Immature natural killer cell (primary cell): ENCODE results near the gene KIAA0040. TPM values are rescaled to one million over a fixed set of nuclear protein-coding genes. Genes with fewer than 3 reads are reported as not detected.

ENCODE experiments used
- DNase-seq, 3 donors: peaks; one replicate each; pipeline ENCODE4 v3.0.0; 2022; ENCODE audit warnings: mixed read lengths in 1 of 3
- H3K27ac Mint-ChIP-seq, 6 donors: one replicate each; pipeline ENCODE4 v1.8.0; 2020; ENCODE audit warnings: mixed read lengths in 6 of 6, mild to moderate bottlenecking in 5 of 6, inconsistent platforms in 4 of 6, moderate library complexity in 3 of 6
- H3K27me3 Mint-ChIP-seq, 3 donors: one replicate each; pipeline ENCODE4 v1.8.0; 2020 to 2021; ENCODE audit warnings: low read depth in 3 of 3, mild to moderate bottlenecking in 3 of 3, mixed read lengths in 3 of 3, moderate library complexity in 3 of 3, inconsistent platforms in 1 of 3
- H3K36me3 Mint-ChIP-seq, 3 donors: one replicate each; pipeline ENCODE4 v1.8.0; 2020; ENCODE audit warnings: mixed read lengths in 3 of 3, inconsistent platforms in 2 of 3, mild to moderate bottlenecking in 2 of 3
- H3K4me1 Mint-ChIP-seq, 2 donors: one replicate each; pipeline ENCODE4 v1.8.0; 2020; ENCODE audit warnings: inconsistent platforms in 2 of 2, mild to moderate bottlenecking in 2 of 2, mixed read lengths in 2 of 2, moderate library complexity in 1 of 2
- H3K4me3 Mint-ChIP-seq, 5 donors: one replicate each; pipeline ENCODE4 v1.8.0; 2020; ENCODE audit warnings: mild to moderate bottlenecking in 5 of 5, mixed read lengths in 5 of 5, inconsistent platforms in 3 of 5, moderate library complexity in 3 of 5
- H3K9me3 Mint-ChIP-seq, 6 donors: one replicate each; pipeline ENCODE4 v1.8.0; 2020; ENCODE audit warnings: mild to moderate bottlenecking in 6 of 6, mixed read lengths in 6 of 6, inconsistent platforms in 4 of 6, moderate library complexity in 3 of 6
- polyA plus RNA-seq, 3 donors: library from polyadenylated mRNA; unstranded; fragments of 300-500 nt; fragmentation: Illumina TruSeq; gene quantifications; one replicate each; pipeline ENCODE4 v1.2.3, GENCODE V29; 2021

KIAA0040 gene
- polyA plus RNA-seq, 3 donors from 2014 or later = 11.8 to 23.6 (median 14.0) TPM

GRCh38 chr1:175133673-175134435 lies 58.7 kb downstream of the KIAA0040 start:
- Mint-ChIP-seq H3K27me3 (peaks cover 0 to 16% (median 7%) of the 10 kb centered on the region in 3 donors), H3K4me1 (no peaks in the 10 kb centered on the region), H3K4me3 (no peak overlapping the region), H3K9me3 (peaks cover 0 to 1% (median 0%) of the 10 kb centered on the region in 6 donors), H3K27ac (no peak overlapping the region), H3K36me3 (no peaks in the 10 kb centered on the region)
- DNase-seq = no peak

GRCh38 chr1:175132436-175132835 lies 60.1 kb downstream of the KIAA0040 start:
- DNase-seq = no peak
- H3K36me3 Mint-ChIP-seq = no peaks in the 10 kb centered on the region
- H3K9me3 Mint-ChIP-seq = peaks cover 0 to 1% (median 0%) of the 10 kb centered on the region in 6 donors
- no peak overlapping the region for H3K27ac Mint-ChIP-seq
- H3K4me1 Mint-ChIP-seq = no peaks in the 10 kb centered on the region
- H3K4me3 Mint-ChIP-seq = no peak overlapping the region
- peaks cover 0 to 14% (median 5%) of the 10 kb centered on the region in 3 donors for H3K27me3 Mint-ChIP-seq

DNA sequence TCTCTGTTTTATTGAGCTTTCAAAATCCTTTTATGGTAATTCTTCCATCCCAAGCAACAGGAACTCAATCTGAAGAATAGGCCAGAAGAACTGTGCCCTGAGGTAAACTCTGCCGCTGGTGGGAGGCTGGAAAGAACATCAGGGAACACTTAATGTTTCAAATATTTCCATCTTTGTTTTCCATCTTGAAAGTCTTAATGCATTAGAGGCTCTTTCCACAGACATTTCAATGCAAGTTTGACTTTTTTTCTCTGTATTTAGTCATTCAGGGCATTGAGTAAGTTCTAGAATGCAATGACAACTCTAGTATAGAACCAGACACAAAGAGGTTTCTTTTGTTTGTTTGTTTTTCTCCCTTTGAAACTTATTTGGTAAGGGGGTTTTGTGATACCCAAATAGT lies 61.5 kb downstream of the KIAA0040 start:
- Mint-ChIP-seq H3K36me3 (no peaks in the 10 kb centered on the region), H3K4me3 (no peak overlapping the region), H3K27me3 (peaks cover 0 to 13% (median under 1%) of the 10 kb centered on the region in 3 donors), H3K27ac (no peak overlapping the region), H3K4me1 (no peaks in the 10 kb centered on the region), H3K9me3 (peaks cover 0 to 1% (median 0%) of the 10 kb centered on the region in 6 donors)
- no peak for DNase-seq

DNA sequence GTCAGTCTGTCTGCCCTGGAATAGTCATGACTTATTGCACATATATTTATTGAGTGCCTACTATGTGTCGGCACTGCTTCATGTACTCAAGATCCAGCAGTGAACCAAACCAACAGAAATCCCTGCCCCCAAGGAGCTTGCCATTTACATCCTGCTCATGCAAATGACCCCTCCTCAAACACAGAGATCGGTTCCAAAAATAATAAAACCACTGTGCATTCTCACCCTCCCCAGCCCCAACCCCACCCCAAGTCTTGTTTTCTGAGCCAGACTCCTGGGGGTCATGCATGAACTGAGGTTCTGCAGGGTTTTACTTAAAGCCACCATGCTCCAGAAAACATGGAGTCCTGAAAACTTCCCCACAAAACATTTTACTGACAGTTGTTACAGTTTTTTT lies 61.9 kb downstream of the KIAA0040 start:
- Mint-ChIP-seq H3K9me3 (peaks cover 0 to 1% (median 0%) of the 10 kb centered on the region in 6 donors), H3K27me3 (peaks cover 0 to 9% (median 0%) of the 10 kb centered on the region in 3 donors), H3K4me1 (no peaks in the 10 kb centered on the region), H3K4me3 (no peak overlapping the region), H3K27ac (no peak overlapping the region), H3K36me3 (no peaks in the 10 kb centered on the region)
- DNase-seq = no peak

DNA sequence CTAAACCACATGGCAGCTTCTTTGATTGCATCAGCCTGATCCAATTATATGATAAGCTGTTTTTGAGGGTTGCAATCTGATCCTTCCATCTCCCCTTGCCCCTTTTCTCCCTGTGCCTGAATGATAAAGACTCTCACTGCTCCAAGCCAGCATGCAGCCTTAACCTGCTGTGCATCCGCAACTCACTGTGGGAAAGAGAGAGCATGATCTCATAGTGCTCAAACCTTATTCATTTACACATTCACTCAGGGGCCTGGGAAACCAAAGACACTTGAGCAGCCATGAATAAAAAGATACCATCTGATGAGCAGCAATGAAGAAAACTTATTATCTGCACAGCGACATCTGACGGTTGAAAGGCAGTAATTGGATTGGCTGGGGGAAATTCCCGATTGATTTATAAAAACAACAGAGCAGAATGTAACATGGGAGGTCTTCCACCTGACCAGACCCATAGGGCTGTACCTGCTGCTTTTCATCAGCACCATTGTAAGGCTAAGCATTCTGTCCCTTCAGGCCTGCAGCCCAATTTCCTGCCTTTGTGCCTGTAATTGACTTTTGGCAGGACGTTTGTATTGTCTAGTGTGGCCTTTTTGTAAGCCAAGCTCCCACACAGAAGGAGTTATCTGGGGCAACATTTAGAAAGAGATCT lies 62.5 kb downstream of the KIAA0040 start:
- H3K4me3 Mint-ChIP-seq = no peak overlapping the region
- no peak overlapping the region for H3K27ac Mint-ChIP-seq
- peaks cover 0 to 5% (median 0%) of the 10 kb centered on the region in 3 donors for H3K27me3 Mint-ChIP-seq
- no peaks in the 10 kb centered on the region for H3K36me3 Mint-ChIP-seq
- H3K9me3 Mint-ChIP-seq = peaks cover 0 to 1% (median 0%) of the 10 kb centered on the region in 6 donors
- no peak for DNase-seq
- no peaks in the 10 kb centered on the region for H3K4me1 Mint-ChIP-seq

- H3K27me3 Mint-ChIP-seq = peaks cover 0 to 5% (median 0%) of the 10 kb centered on the region in 3 donors
- H3K9me3 Mint-ChIP-seq = no peaks in the 10 kb centered on the region
- no peak overlapping the region for H3K27ac Mint-ChIP-seq
- no peaks in the 10 kb centered on the region for H3K4me1 Mint-ChIP-seq
- H3K36me3 Mint-ChIP-seq = no peaks in the 10 kb centered on the region
- no peak for DNase-seq
- H3K4me3 Mint-ChIP-seq = no peak overlapping the region
Observed at GRCh38 chr1:175129644-175129996, 63.0 kb downstream of the KIAA0040 start.

DNA sequence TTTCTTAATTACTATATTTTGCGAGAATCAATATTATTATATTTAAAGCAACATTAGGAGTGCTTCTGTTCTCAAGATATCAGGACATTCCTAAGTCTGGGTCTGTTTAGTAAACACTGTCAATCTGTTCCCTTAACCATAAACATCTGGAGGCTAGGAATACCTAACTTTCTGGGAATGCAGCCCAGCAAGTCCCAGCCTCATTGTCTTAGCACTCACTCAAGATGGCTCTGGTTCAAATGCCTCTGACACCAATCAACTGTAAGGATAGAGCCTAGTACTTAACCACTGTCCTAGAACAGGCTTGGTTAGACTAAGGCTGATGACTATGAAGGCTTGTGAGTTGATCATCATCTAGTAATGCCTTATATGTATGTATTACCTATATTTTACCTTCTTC lies 63.4 kb downstream of the KIAA0040 start:
- Mint-ChIP-seq H3K9me3 (no peaks in the 10 kb centered on the region), H3K36me3 (no peaks in the 10 kb centered on the region), H3K27me3 (peaks cover 0 to 5% (median 0%) of the 10 kb centered on the region in 3 donors), H3K4me1 (no peaks in the 10 kb centered on the region), H3K4me3 (no peak overlapping the region), H3K27ac (no peak overlapping the region)
- DNase-seq = no peak

GRCh38 chr1:175128523-175128922 lies 64.1 kb downstream of the KIAA0040 start:
- H3K9me3 Mint-ChIP-seq = no peaks in the 10 kb centered on the region
- H3K4me3 Mint-ChIP-seq = no peak overlapping the region
- DNase-seq = no peak
- H3K27me3 Mint-ChIP-seq = peaks cover 0 to 5% (median 0%) of the 10 kb centered on the region in 3 donors
- no peak overlapping the region for H3K27ac Mint-ChIP-seq
- no peaks in the 10 kb centered on the region for H3K4me1 Mint-ChIP-seq
- H3K36me3 Mint-ChIP-seq = no peaks in the 10 kb centered on the region

GRCh38 chr1:175127565-175127964 lies 65.0 kb downstream of the KIAA0040 start:
- Mint-ChIP-seq H3K4me1 (no peaks in the 10 kb centered on the region), H3K9me3 (no peaks in the 10 kb centered on the region), H3K27ac (no peak overlapping the region), H3K27me3 (peaks cover 0 to 5% (median 0%) of the 10 kb centered on the region in 3 donors), H3K36me3 (no peaks in the 10 kb centered on the region), H3K4me3 (no peak overlapping the region)
- no peak for DNase-seq

- Mint-ChIP-seq H3K36me3 (no peaks in the 10 kb centered on the region), H3K9me3 (no peaks in the 10 kb centered on the region), H3K4me1 (no peaks in the 10 kb centered on the region), H3K4me3 (no peak overlapping the region), H3K27me3 (peaks cover 0 to 7% (median 0%) of the 10 kb centered on the region in 3 donors), H3K27ac (no peak overlapping the region)
- no peak for DNase-seq
Observed at GRCh38 chr1:175126347-175126746, 66.2 kb downstream of the KIAA0040 start.

- H3K27me3 Mint-ChIP-seq = peaks cover 0 to 7% (median 0%) of the 10 kb centered on the region in 3 donors
- peak overlapping the region in 1 of 6 donors; percentile 13 for H3K27ac Mint-ChIP-seq
- H3K9me3 Mint-ChIP-seq = no peaks in the 10 kb centered on the region
Observed at GRCh38 chr1:175124861-175125260, 67.7 kb downstream of the KIAA0040 start.

GRCh38 chr1:175120511-175120910 lies 72.1 kb downstream of the KIAA0040 start:
- Mint-ChIP-seq H3K27ac (no peak overlapping the region), H3K36me3 (no peaks in the 10 kb centered on the region), H3K4me3 (no peak overlapping the region), H3K27me3 (peaks cover 0 to 5% (median 0%) of the 10 kb centered on the region in 3 donors), H3K9me3 (no peaks in the 10 kb centered on the region), H3K4me1 (no peaks in the 10 kb centered on the region)
- no peak for DNase-seq

More at GRCh38 chr1:175124861-175125260, 67.7 kb downstream of the KIAA0040 start:
- Mint-ChIP-seq H3K36me3 (no peaks in the 10 kb centered on the region), H3K4me1 (no peaks in the 10 kb centered on the region), H3K4me3 (no peak overlapping the region)
- no peak for DNase-seq

- H3K27me3 Mint-ChIP-seq = peaks cover 2 to 9% (median 3%) of the 10 kb centered on the region in 3 donors
Observed at GRCh38 chr1:175118375-175119367, 73.9 kb downstream of the KIAA0040 start.

More at GRCh38 chr1:175118375-175119367, 73.9 kb downstream of the KIAA0040 start:
- H3K4me3 Mint-ChIP-seq = no peak overlapping the region
- no peak for DNase-seq
- peaks cover 0 to 7% (median 2%) of the 10 kb centered on the region in 6 donors for H3K9me3 Mint-ChIP-seq
- H3K27ac Mint-ChIP-seq = no peak overlapping the region
- H3K4me1 Mint-ChIP-seq = no peaks in the 10 kb centered on the region
- peaks cover 0 to 1% (median 0%) of the 10 kb centered on the region in 3 donors for H3K36me3 Mint-ChIP-seq
